ENCODE data around the gene FAM83D.

DNA sequence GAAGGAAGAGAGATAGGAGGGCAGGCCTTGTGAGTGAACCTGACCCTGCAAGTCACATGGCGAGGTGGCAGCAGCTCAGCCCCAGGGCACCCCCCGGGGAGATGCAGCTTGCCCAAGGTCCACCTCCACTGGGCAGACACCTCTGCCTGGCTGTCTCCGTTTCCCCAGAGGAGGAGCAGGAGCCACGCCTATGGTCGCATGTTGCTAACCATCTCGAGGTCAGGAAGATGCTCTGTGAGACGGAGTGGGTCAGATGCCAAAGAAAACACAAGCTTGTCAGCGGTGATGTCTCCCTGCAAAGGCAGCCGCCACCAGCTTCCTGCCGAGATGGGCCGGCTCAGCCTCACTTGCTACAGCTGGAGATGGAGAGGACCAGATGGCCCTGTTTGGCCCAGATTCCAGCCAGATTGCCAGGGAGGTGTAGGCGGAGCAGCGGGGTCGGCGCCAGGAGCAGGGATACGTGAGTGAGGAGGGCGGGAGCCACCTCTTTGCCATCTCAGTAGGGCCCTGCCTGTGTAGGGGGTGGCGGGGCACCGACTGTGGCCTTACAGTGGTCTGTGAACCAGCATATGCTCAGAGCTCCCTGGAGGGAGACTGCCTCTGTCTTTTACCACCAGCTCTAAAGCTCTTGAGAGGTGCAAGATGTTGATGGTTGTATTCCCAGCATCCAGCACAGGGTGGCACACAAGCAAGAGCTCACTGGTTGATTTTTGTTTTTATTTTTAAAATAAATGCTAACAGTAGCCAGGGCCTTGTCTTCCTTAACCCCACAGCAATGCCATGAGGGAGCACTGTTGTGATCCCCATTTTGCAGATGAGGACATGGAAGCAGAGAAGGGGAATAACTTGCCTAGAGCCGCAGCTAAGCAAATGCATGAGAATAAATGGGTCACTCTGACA lies 42.9 kb upstream of the FAM83D start:
- no peak for TF ChIP-seq EZH2 (IDR thresholded peaks at IDR 0.05; ENCODE audit: borderline replicate concordance, low read length)
- no peak for TF ChIP-seq CTCF (conservative IDR thresholded peaks at IDR 0.05 in 1 of 2, IDR thresholded peaks at IDR 0.05 in 1 of 2; ENCODE audit: extremely low read depth in 1 of 2, insufficient read depth in 1 of 2, low read depth in 1 of 2, low read length in 2 of 2)

All from mammary epithelial cell (primary cell).